HG03457 (cell line): Measurements from ENCODE around the gene UNC5B.

Experiments used
- ATAC-seq: cut with Tn5 transposase; IDR thresholded peaks from one replicate; pipeline ENCODE4 v1.9.1; 2021; ENCODE audit warnings: moderate number of reproducible peaks; ENCODE audit not compliant: unreplicated experiment

Gene UNC5B

GRCh38 chr10:71222601-71223346 is 10.4 kb downstream of the UNC5B start:
- ATAC-seq = no peak

GRCh38 chr10:71223347-71224058 is 11.1 kb downstream of the UNC5B start:
- ATAC-seq = no peak

DNA sequence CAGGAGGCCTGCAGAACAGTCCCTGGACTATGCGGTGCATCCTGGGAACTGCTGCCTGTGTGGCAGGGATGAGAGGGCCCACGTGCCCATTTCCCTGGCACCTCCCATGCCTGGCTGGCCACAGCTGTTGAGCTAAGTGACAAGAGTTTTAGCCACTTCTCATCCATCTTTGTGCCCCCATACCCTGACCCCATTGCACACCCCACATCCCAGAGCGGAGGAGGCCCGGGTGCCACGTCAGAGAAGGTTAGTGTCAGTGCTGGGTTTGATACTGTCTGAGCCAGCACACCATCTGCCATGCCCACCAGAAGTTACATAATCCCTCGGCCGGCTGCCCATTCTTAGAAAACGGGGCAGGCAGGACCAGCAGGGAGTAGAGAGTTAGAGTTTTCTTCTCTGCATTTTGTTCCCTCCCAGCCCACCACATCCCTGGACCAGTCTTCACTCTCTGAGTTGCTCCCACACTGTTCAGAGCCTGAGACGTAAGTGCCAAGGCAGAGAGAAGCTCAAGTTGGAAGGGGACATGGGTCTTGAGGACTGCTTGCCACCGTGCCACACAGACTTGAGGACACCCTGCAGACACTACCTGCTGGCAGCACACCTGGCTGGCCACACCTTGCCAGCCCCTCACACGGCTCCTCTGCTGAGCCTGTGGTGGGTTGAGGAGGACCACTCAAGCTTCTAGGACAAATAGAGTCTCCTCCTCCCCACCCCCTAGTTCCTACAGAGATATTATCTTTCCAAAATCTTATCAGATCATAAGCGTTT is 13.1 kb downstream of the UNC5B start:
- ATAC-seq = no peak

- ATAC-seq = no peak
Observed at GRCh38 chr10:71228875-71229675, 16.7 kb downstream of the UNC5B start.

- no peak for ATAC-seq
Observed at GRCh38 chr10:71229726-71230655, 17.6 kb downstream of the UNC5B start.

GRCh38 chr10:71230656-71231025 is 18.3 kb downstream of the UNC5B start:
- no peak for ATAC-seq

DNA sequence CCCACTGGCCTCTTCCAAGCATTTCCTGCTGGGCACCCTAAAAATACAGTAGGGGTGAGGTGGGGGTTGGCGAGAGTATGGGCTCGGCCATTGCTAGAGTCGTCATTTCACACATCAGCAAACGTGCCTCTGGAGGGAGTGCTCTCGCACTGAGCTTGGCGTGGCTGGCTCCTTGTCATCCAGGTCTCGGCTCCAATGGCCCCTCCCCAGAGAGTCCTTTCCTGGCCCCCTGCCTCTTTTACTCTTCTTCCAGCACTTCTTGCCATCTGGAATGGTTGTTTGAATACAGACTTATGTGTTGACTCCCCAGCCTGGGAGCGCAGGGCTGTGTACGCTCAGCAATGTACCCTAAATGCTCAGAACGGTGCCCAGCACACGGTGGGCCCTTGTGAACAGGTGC is 18.8 kb downstream of the UNC5B start:
- ATAC-seq = no peak

DNA sequence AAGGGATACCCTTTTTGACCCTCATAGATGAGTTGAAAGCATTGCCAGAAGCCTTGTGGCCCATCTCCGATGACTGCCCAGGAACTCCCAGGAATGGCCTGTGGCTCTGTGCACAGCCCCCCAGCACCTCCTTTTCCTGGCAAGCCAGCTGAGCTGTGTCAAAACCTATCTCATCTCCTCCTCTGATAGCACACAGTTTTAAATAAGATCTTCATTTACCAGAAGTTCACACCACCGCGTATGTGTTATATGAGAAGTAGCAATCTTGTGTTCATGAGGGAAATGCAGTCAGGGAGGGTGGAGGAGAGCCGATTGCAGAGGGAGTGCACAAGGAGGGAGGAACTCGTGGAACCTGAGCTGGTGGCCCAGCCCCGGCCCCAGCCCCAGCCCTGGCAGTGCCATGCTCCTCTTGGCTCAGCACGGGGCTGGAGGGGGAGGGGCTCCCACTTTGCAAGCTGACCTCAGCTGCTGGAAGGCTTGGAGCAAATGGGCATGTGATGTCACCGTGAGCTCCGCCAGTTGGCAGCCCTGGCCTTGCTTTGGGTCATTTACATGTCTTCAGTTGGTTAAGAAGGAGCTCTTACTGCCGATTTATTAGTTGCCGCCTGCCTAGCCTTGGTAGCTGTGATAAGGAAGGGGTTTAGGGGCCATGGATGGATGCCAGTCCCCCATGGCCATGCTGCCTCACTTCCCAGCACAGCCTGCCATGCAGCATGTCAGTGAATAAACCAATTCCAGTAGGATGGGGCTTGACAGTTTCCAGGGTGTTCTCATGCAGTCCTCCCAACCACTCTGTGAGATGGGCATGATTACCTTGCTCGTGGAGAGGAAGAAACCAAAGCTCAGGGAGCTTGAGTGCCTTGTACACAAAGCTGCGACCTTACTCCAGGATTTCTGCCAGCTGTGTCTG is 20.0 kb downstream of the UNC5B start:
- ATAC-seq = no peak

DNA sequence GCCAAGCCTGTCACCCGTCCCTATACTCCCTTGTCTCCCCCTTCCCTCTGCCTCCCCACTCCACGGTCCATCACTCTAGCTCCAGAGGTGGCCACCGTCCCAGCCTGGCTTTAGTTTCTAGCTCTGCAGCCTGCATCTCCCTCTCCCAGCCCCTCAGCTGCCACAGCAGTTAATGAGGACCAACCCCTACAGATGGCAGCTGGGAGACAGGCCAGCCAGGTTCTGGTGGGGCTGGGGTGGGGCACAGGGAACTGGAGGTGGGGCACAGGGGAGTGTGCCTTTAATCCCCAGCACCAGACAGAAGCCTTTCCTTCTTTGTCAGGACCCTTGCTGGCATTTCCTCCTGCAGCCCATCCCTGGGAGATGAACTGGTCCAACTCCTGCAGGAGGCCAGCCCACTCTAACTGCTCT is 21.1 kb downstream of the UNC5B start:
- no peak for ATAC-seq

DNA sequence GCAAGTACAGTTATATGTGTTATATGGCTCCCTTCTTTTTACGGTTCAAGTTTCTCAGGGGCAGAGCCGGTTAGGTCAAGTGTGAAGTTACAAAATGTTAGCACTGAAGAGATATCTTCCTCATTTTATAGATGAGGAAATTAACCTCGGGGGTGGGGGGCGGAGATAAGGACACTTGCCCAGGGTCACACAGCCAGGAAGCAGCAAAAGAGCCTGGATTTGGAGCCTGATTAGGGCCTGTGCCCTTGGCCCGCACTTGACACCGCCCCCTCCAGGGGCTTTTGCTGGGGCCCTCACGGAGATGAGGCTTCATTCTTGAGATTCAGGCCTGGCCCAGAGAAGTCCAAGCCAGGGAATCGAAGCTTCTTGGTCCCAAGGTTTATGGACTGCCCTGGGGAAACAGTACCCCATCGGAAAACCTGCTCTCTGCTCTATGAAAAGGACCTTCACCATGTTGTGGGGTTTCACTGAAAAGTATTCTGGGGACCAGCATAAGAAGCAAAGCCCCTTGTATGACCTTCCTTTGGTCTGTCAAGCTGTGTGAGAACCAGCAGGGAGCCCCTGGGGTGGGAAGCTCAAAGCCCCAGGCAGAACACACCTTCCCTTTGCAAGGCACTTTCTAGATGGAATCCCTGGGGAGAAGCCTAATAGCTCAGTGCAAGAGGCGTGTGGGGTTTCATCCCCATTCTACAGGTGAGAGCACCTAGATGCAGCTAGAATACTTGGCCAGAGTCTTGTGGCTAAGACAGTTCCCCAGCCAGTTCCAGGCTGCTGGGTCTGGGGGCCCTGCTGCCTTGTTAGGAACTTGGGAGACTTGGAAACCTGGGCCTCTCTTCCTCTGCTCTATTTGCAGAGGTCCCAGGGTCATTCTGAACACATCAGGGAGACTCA is 21.9 kb downstream of the UNC5B start:
- no peak for ATAC-seq

DNA sequence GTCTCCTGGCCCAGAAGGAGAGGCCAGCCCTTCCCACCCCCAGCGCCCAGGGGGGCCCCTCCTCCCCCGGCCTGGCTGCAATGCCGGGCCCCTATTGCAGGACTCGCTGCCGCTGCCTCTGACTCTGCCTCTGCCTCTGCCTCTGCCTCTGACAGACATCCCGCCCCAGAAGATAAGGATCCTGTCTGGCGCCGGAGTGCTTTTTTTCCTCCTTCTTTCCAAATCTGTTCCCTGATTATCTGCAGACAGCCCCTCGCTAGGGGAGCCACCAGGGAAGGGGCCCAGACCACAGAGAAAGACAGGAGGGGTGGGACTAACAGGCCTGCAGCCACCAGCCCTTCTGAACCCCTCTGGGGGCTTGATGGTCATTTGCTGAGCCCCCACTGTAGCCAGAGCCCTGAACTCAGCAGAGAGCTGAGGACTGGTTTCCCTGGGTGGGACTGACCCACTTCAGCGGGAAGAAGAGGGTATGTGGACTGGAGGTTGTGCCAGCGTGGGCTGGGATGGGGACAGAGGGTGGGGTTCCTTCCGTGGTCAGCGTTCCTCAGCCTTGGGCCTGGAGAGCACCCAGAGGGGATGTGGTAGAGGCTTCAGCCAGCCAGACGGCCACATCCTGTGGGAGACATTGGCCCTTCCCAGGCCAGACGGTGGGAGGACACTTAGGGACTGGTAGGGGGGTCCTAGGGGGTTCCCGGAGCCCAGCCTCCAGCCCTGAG is 22.8 kb downstream of the UNC5B start:
- no peak for ATAC-seq

DNA sequence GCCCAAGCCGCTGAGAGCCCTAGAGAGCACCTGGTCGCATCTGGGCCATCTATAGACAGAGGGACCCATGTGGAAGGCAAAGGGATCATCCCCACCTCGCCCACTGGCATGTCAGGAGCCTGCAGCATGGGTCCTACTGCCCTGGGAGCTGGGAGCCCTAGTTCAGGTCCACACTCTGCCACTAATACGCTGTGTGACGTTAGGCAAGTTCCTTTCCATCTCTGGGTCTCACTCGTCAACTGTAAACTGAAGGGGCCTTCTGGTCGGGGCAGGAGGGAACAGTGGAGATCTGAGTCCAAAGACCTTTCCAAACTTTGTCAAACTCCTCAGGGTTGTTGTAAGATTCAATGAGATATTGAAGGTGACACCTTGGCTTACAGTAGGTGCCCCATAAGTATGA is 23.4 kb downstream of the UNC5B start:
- no peak for ATAC-seq

GRCh38 chr10:71236286-71236685 is 23.9 kb downstream of the UNC5B start:
- ATAC-seq = no peak

GRCh38 chr10:71236822-71237682 is 24.7 kb downstream of the UNC5B start:
- no peak for ATAC-seq

- ATAC-seq = no peak
Observed at GRCh38 chr10:71237843-71238623, 25.7 kb downstream of the UNC5B start.

- no peak for ATAC-seq
Observed at GRCh38 chr10:71238626-71239025, 26.3 kb downstream of the UNC5B start.
